ENCODE measurements around the gene SUCLG2.

Gene SUCLG2

DNA sequence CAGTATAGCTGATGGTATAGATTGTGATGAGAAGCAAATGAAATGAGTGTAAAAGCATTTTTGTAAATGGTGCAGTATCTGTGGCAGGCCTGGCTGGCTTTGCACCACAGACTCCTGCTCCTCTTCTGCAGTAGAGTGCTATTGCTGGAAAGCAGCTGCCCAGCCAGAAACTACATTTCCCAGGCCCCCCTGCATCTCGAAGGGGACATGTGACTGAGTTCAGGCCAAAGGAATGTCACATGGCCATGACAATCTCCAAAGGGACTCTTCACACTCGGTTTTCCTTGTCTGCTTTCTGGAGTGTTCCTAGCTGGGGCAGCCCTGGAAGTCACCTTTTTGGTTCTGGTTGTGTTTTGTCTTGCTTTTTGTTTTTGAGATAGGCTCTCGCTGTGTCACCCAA lies 277.1 kb downstream of the SUCLG2 start:
- DNase-seq, result no peak

DNA sequence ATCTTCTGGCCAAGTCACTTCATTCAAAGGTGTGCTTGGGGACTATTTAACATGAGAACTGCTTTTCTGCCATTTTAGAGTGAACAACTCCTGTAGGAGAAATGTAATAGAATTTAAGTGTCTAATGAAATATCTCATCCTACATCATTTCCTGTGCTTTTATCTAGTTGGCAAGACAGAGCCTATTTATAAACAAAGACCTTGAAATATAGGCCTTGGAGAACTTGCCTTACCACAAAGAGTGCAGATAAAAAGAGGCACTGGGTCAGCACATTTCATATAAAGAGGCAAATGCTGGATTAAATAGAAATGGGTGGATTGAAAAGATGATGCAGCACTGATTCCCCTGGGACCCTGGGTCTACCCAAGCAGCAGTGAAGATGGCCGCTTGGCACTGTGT lies 278.0 kb downstream of the SUCLG2 start:
- no peak for DNase-seq

DNA sequence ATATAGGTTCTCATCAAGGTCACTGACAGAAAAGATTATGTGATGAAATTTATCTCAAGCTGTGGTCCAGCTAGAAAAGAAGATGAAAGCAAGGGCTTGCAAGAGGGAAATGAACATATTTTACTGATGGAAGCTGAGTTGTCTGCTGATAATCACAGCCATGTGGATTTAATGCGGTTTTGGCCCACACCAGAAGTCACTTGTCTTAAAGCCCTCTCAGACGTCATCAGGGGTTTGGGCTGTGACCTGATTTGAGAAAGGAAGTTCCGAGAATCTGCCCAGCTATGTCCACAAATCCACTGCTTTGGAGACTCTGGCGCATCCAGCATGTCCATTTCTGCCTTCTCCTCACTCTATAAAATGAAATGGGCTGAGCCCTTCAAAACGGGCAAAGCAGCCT lies 278.4 kb downstream of the SUCLG2 start:
- DNase-seq, result no peak

DNA sequence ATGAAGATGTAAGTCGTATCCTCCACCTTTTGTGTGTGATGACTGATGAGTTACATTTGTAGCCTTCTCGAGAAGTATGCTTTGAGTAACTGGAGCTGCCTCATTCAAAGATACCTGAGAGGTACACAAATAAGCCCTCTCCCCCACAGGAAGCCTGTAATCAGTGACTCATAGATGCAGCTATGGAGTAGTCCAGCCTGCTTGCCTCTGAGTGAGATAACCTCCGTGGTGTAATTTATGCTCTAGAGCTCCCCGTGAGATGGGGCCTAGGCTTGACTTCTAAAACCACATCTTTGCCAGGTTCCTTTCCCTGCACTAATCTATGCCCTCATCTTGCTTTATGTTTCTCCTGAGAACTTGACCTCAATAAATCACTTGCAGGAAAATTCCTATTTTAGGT lies 291.7 kb downstream of the SUCLG2 start:
- DNase-seq, result no peak

DNA sequence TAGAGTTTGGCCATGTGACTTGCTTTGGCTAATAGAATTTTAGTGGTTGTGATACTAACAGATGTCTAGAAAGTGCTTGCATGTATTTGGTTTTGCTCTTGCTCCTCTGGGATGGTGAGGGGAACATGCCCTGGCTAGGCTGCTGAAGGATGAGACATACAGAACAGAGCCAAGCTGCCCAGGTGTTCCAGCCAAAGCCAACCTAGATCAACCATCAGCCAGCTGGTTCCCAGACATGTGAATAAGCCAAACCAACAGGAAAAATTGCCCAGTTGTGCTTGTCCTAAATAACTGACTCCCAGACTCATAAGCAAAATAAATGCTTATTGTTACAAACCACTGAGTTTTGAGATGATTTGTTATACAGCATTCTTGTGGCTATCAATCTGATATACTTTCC lies 292.6 kb downstream of the SUCLG2 start:
- DNase-seq, result no peak

DNA sequence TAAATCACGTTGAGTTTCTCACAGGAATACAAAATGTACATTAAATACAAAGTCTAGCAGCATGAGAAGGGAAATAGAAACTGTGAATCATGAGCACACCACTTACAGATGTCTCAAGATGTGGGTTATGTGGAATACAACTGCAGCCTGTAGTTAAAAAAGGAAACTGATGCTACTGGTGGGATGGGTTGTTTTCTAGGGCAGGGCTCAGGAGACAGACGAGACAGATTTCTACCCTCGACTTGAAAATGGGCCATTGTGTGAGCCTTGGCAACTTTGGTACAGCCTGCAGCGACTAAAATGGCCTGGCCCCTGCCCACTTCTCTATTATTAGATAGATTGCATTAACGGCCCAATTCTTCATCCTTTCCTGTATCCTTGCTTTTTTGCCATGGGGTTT lies 293.1 kb downstream of the SUCLG2 start:
- DNase-seq, result no peak

DNA sequence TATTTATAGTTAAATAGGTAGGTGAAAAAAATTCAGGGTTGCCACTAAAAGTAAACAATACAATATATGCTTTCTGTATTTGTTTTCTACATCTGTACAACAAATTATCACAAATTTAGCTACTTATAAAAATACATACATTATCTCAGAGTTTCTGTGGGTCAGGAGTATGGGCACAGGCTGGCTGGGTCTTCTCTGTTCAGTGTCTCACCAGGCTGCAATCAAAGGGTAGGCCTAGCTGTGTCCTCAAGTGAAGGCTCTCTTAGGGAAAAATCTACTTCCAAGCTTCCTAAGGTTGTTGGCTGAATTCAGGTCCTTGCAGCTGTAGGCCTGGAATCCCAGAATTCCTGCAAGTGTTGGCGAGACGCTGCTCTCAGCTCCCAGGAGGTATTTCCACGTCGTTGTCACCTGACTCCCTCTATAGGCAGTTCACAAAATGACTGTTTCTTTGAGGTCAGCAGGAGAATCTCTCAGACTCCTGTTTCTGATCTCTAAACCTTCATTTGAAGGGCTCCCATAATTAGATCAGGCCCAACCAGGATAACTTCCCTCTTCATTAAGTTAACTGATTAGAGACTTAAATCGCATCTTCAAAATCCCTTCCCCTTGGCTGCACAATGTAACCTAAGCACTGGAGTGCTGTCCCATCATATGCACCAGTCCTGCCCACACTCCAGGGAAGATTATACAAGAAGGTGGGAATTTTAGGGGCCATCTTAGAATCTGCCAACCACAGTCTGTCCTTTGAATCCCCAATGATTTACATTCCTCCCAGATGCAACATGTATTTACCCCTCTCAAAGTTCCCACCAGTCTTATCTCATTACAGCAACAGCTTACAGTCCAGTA lies 296.6 kb downstream of the SUCLG2 start:
- DNase-seq, result no peak

DNA sequence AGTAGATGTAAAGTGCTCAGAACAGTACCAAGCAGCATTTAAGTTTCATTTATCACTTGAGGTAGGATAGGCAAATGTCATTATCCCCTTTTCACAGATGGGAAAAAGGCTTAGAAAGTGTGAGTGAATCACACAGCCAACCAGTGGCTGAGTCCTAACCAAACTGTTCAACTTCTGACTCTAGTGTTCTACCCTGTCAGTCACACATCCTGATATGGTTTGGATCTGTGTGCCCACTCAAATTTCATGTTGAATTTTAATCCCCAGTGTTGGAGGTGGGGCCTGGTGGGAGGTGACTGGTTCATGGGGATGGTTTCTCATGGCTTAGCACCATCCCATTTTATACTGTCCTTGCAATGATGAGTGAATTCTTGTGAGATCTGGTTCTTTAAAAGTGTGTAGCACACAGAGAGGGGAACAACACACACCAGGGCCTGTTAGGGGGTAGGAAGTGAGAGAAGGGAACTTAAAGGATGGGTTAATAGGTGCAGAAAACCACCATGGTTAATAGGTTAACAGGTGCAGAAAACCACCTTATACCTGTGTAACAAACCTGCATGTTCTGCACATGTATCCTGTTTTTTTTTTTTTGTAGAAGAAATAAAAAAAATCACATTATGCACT lies 304.7 kb downstream of the SUCLG2 start:
- DNase-seq, result no peak

DNA sequence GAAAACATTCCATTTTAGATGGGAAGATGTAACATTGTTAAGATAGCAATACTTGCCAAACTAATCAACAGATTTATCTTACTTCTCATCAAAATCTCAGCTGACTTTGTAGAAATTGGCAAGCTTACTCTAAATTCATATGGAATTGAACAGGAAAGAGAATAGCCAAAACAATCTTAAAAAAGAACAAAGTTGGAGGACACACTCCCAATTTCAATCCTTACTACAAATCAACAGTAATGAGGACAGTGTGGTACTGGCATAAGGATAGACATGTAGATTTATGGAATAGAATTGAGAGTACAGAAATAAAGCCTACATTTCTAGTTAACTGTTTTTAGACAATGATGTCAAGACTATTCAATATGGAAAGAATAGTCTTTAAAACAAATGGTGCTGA lies 308.3 kb downstream of the SUCLG2 start:
- DNase-seq, result no peak

DNA sequence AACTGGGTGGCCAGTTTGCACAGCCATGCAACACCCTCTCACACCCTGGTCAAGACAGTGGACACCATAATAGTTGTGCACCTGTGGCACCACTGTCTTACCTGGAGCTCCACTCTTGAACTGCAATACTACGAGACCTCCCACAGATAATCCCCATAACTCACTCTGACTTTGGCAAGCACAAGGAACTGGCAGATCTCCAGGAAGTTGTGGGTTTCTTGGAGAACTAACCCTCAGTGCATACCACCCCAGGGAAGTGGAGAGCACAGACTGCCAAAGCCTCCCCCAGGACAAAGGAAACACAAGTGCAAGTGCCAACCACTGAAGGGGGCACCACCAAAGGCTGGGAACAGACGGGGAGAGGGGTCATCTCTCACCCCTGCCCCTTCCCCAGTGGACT lies 318.6 kb downstream of the SUCLG2 start:
- no peak for DNase-seq

DNA sequence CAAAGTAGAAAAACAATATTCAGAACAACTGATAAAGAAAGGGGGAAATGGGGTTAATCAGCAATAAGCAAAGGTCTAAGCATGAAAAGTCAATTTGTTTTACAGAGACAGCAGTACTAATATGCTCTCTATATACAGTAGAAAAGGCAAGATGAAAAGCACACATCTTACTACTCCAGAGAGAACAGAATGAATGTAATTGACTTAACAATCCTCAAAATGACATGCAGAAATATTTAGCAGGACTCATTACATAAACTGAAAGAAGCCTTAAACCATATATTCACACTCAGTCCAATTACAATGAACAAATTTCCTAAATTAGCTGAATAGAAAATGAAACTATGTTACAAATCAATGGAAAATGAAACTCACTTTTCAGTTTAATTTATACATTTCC lies 319.8 kb downstream of the SUCLG2 start:
- no peak for DNase-seq

DNA sequence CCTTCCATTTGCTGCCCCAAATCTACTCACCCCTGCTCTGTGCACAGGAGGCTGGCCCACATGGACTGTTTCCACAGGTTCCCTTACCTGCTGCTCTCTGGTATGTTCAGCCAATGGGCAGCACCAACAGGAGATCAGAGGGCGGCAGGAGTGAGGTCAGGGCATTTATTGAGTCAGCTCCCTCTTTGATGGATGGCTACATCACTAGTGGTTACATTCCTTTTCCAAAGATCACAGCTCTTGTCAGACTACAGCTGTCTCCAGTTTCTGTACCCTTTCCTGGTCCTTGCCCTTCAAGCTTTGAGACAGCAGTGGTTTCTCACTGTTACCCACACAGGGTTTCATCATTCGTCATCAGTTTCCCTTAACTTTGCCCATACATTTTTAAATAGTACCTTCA lies 325.1 kb downstream of the SUCLG2 start:
- no peak for DNase-seq

DNA sequence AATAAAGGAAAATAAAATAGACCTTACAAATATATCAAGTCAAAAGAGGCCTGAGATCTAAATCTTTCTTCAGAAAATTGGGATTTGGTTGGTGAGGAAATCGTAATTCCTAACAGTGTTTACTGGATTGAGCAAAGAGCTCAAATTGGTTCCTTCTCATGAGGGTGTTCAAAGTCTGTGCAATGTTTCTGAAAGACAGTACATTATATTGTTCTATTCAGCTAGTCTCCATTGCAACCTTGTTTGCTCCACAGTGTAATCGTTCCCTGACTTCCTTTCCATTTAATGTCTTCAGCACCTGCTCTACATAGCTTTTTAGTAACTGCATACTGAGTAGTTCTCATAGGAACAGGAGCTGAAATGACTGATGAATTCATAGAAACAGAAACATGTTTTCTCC lies 326.8 kb downstream of the SUCLG2 start:
- DNase-seq, result no peak

DNA sequence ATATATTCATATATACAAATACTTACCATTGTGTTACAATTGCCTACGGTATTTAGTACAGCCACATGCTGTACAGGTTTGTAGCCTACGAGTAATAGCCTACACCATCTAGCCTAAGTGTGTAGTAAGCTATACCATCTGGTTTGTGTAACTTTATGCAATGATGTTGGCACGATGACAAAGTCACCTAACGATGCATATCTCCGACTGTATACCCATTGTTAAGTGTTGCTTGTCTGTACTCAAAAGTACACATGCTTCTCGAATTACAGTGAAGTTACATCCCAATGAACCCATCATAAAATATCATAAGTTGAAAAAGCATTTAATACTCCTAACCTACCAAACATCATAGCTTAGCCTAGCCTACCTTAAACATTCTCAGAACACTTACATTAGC lies 329.2 kb downstream of the SUCLG2 start:
- no peak for DNase-seq
